ENCODE data around the gene TEX26. TPM values are rescaled to one million over a fixed set of nuclear protein-coding genes. Genes with fewer than 3 reads are reported as not detected.
"Not testable (repeated sequence)": the region's sequence is repeated elsewhere in the genome, so short reads cannot be mapped to it uniquely, and the experiment has no call there.

Gene TEX26
- total RNA-seq, 1 donor from 2014 or later = not detected

- intact Hi-C loops (cut with DNase I) = no loop called here
- no peak for DNase-seq (ENCODE audit: low spot score)
Measured at GRCh38 chr13:30916991-30917390, 15.5 kb upstream of the TEX26 start.

- DNase-seq (ENCODE audit: low spot score) = no peak
- intact Hi-C loops (cut with DNase I) = no loop called here
Measured at GRCh38 chr13:30918662-30919405, 13.6 kb upstream of the TEX26 start.

DNA sequence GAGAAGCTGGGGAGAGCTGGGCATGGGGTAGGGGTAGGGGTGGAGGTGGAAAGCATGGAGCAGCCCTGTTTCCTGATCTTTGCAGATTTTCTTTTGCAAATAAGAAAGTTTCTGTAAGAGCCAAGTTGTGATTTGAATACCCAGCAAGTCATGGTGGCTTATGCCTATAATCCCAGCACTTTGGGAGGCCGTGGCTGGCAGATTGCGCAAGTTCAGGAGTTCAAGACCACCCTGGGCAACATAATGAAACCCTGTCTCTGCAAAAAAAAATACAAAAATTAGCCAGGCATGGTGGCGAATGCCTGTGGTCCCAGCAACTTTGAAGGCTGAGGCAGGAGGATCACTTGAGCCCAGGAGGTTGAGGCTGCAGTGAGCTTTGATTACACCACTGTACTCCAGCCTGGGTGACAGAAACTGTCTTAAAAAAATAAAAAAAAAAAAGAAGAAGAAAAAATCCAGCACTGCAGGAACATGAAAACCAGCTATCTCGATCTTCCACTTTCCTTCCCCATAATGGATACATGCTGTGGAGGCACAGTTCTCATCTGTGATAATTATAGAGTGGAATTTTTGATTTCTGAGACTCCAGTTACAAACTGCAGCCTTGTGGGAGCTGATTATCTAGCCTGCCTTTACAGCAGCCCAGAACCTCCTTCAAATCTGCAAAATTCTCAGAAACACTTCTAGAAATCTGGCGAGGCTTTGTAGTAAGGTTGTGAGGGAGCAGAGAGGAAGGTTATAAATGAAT, 12.1 kb upstream of the TEX26 start:
- intact Hi-C loops (cut with DNase I) = no loop called here
- no peak for DNase-seq (ENCODE audit: low spot score)

GRCh38 chr13:30923418-30923817, 9.0 kb upstream of the TEX26 start:
- intact Hi-C loops (cut with DNase I) = no loop called here
- DNase-seq (ENCODE audit: low spot score) = no peak

DNA sequence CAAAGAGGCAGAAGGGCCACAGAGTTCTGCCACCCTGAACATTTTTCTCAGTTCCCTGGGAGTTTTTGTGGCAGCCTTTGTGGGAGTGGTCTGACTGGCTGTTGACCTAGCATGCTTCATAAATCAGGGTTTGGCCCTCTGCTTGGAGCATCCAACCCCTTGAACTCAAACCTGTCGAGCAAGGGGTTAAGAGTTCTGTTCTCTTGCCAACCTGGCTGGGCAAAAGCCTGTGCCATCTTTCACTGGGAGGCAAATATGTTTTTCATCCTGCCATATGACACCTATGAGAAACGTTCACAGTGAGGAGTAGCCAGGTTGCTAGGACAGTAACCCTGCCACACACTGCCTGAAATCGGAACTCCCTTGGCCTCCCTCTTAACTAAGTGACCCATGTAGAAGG, 7.7 kb upstream of the TEX26 start:
- DNase-seq (ENCODE audit: low spot score) = no peak
- intact Hi-C loops (cut with DNase I) = no loop called here

DNA sequence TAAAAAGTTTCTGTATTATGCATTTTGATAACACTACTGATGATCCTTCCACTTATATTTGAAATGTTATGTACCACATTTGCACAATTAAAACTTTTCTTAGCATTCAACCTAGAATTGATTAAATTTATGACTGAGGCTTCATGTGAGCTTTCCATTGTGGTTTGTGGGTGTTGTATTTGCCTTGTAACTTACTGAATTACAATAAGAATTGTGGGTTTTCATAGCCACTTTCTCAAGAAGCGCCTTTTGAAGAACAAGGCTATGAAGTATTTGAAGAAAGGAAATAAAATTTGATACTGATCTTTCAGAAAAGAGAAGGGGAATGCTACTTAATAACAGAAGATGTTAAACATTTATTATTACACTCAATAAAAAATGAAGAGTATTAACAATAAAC, 7.0 kb upstream of the TEX26 start:
- intact Hi-C loops (cut with DNase I) = no loop called here

GRCh38 chr13:30926781-30927180, 5.7 kb upstream of the TEX26 start:
- intact Hi-C loops (cut with DNase I) = no loop called here
- DNase-seq (ENCODE audit: low spot score) = no peak

More for the DNA sequence above, 7.0 kb upstream of the TEX26 start:
- DNase-seq (ENCODE audit: low spot score) = no peak

DNA sequence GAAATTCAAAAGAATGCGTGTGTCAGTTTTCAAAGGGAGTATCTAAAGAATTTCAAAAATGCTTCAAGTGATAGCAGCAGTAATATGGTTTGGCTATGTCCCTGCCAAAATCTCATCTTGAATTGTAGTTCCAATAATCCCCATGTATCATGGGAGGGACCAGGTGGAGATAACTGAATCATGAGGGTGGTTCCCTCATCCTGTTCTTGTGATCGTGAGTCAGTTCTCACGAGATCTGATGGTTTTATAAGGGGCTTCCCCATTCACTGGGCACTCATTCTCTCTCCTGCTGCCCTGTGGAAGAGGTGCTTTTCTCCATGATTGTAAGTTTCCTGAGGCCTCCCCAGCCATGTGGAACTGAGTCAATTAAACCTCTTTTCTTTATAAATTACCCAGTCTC, 5.3 kb upstream of the TEX26 start:
- intact Hi-C loops (cut with DNase I); DNase-seq (ENCODE audit: low spot score): not testable (repeated sequence)

GRCh38 chr13:30927595-30927994, 4.9 kb upstream of the TEX26 start:
- intact Hi-C loops (cut with DNase I) = no loop called here
- DNase-seq (ENCODE audit: low spot score) = no peak

DNA sequence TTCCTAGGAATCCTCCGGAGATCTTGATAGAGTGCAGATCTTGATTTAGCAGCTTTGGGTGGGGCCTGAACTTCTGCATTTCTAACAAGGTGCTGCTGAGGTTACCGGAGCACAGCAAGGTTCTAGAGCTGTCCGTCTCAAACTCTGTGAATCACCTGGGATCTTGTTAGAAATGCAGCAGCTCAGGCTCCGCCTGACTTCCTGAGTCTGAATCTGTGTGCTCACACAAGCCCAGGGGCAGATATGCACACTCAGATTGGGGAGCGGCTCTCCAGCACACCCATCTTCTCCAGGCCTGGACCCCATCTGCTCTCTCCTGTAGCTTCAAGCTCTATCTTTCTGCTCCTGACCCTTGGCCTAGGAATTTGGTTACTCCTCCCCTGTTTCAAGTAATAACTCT, 3.5 kb upstream of the TEX26 start:
- no peak for DNase-seq (ENCODE audit: low spot score)
- intact Hi-C loops (cut with DNase I) = no loop called here

DNA sequence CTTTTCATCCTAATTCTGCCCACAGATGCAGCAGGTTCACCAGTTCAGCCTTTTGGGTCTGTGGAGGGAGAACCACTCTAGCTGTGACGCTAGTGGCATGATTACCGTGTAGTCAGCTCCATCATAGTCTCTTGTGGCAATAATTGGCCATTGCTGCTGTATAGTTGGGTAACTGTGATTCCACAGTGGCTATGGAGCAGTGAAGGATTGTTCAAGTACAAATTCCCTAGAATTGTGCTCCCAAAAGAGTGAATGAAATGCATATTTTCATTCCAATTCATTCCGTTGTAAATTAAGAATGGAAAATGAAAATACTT, 856 bp downstream of the TEX26 start:
- no peak for DNase-seq (ENCODE audit: low spot score)
- intact Hi-C loops (cut with DNase I) = no loop called here

- DNase-seq (ENCODE audit: low spot score) = no peak
- intact Hi-C loops (cut with DNase I) = no loop called here
Measured at GRCh38 chr13:30934381-30934780, 1.9 kb downstream of the TEX26 start.

GRCh38 chr13:30934803-30935202, 2.3 kb downstream of the TEX26 start:
- intact Hi-C loops (cut with DNase I) = no loop called here
- DNase-seq (ENCODE audit: low spot score) = no peak

DNA sequence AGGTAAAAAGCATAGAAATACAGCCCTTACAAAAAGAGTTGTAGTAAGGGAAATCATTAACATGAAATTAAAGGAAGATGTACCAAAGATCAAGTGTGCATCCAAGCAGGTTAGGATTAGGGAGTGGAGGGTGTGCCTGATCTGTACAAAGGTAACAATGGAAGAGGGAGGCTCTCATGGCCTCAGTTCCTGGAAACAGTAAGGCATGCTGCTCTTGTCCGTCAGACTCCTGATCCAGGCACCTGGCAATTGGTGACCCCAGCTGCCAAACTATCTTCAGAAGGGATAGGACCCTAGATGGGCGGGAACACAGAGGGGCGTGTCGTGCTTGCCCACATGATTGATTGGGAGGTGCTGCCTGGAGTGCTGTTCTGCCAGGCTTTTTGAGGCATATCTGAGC, 4.5 kb downstream of the TEX26 start:
- intact Hi-C loops (cut with DNase I) = no loop called here
- DNase-seq (ENCODE audit: low spot score) = no peak

GRCh38 chr13:30943881-30944280, 11.4 kb downstream of the TEX26 start:
- intact Hi-C loops (cut with DNase I) = no loop called here

DNA sequence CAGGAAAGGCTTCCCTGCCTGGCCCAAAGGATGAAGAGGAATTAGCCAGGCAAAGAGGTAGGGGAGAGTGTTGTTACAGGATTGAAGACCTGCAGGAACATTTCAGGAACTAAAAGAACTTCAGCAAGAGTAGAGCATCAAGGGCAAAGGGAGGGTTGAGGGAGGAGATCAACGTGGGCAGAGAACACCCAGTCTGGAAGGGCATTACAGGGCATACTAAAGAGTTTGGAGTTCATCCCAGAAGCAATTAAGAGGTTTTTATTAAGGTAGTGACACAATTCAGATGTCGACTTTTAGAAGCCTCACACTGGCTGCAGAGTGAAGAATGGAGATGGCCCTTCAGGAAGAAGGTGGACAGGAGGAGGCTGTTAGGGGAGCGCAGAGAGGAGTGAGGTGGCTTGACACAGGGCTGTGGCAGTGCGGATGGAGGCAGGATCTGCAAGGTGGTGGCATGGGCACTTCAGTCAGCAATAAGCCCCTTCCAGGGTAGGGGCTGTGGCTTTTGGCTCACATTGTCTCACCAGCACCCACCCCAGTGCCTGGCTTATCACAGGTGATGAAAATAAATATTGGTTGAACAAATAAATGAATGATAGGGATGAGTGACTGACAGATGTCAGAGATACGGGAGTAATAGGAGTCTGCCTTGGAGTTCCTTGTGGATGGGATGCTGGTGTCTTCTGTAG, 24.9 kb downstream of the TEX26 start:
- intact Hi-C loops (cut with DNase I) = no loop called here
- no peak for DNase-seq (ENCODE audit: low spot score)

More at GRCh38 chr13:30943881-30944280, 11.4 kb downstream of the TEX26 start:
- no peak for DNase-seq (ENCODE audit: low spot score)

GRCh38 chr13:30959678-30960077, 27.2 kb downstream of the TEX26 start:
- intact Hi-C loops (cut with DNase I) = no loop called here
- DNase-seq (ENCODE audit: low spot score) = no peak

- no peak for DNase-seq (ENCODE audit: low spot score)
- intact Hi-C loops (cut with DNase I) = no loop called here
Measured at GRCh38 chr13:30963791-30964190, 31.3 kb downstream of the TEX26 start.

GRCh38 chr13:30965380-30965779, 32.9 kb downstream of the TEX26 start:
- intact Hi-C loops (cut with DNase I) = no loop called here
- DNase-seq (ENCODE audit: low spot score) = no peak

DNA sequence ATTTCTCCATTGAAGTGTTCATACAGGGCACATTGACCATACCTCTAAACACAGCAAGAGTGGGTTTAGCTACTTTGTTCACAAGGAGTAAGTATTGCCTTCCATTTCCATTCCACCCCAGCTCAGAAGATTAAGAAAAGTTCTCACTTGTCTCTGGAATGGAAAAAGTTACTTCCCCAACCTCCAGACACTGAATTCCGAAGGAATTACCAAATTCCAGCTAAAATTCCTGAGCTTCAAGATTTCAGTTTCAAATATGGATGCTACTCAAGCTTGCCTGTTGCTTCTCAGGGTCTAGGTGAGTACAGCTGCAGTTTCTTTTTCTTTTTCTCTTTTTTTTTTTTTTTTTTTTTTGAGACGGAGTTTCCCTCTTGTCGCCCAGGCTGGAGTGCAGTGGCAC, 33.6 kb downstream of the TEX26 start:
- intact Hi-C loops (cut with DNase I) = no loop called here
- DNase-seq (ENCODE audit: low spot score) = no peak

DNA sequence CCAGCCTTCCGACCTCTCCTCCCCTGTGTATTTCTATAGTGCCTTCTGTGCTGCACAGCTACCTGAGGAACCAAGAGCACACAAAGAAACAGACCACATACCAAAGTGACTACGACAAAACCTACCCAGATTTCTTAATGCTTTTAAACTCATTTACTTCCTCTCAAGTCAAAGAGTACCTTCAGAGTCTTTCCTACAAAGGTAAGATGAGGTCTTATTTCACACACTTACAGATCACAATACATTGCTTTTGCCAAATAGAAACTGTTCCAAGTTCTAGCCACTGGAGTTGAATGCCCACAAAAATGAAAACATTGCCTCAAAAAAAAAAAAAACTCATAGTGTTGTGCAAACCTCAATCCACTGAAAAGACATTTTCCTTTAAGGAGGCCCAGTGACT, 36.4 kb downstream of the TEX26 start:
- intact Hi-C loops (cut with DNase I) = no loop called here
- no peak for DNase-seq (ENCODE audit: low spot score)

Measured in cardiac septum (tissue), 1 donor.